Caki2 (cell line): ENCODE results near the gene SMYD3. TPM values are rescaled to one million over a fixed set of nuclear protein-coding genes. Genes with fewer than 3 reads are reported as not detected.

Source experiments
- DNase-seq: peaks from one replicate; pipeline ENCODE4 v3.0.0-alpha.2; 2015; ENCODE audit warnings: low read depth
- in situ Hi-C: cut with HindIII; loops from 2 replicates; pipeline ENCODE4 v1.10.0; 2016; ENCODE audit warnings: low sequenced_read_pairs, low pct_unique_long_range_greater_than_20kb, mixed read lengths
- total RNA-seq: library from RNA; depleted of rRNA; stranded (reverse); fragments of >200 nt; shearing (Covaris generic); gene quantifications from 2 replicates; pipeline ENCODE4 v1.2.3, GENCODE V29; 2014; ENCODE audit warnings: low replicate concordance

Gene SMYD3
- total RNA-seq, 1 experiment from 2014 or later = 47.7 TPM

DNA sequence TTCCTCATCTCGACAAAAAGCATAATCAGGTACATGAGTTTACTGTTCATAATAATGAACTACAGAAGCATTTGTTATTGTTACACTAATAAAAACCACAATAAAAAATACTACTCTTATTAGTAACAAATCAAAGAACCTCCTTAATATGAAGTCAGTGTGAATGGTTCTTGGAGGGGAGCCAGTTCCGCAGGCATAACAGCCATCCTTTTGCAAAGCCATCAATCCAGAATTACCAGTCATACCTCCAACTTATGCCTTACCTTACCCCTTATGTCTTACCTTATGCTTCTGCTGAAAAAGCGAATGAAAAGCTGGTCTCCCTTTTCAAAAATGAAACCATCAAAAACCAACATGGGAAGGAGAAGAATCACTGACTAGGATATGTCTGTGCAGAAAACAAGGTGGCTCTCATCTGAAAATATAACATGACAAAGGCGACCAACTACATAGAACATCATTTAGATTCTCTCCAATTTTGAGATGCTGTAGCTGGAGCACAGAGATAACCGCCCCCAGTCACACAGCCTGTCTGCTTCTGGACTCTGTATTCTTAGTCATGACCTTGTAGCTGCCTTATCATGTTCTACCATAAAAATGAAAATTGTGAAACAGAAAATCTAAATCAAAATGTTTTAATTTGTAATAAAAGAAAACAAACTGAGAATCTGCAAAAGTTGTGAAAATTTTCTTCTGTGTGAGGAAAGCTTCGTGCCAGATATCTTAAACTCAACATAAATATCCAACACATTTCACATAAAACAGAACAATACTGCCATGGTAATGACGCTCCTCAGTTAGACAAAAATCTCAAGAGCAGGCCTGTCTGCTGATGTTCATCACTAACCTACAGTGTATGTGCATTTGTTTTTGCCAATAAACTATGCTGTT, 438.2 kb downstream of the SMYD3 start:
- no peak for DNase-seq
- in situ Hi-C loops = no loop called here

GRCh38 chr1:246068217-246068512, 438.9 kb downstream of the SMYD3 start:
- in situ Hi-C loops = no loop called here
- no peak for DNase-seq

GRCh38 chr1:246067432-246068216, 439.5 kb downstream of the SMYD3 start:
- in situ Hi-C loops = no loop called here
- no peak for DNase-seq

- in situ Hi-C loops = no loop called here
- no peak for DNase-seq
These were observed 440.5 kb downstream of the SMYD3 start for GRCh38 chr1:246066573-246066972.

DNA sequence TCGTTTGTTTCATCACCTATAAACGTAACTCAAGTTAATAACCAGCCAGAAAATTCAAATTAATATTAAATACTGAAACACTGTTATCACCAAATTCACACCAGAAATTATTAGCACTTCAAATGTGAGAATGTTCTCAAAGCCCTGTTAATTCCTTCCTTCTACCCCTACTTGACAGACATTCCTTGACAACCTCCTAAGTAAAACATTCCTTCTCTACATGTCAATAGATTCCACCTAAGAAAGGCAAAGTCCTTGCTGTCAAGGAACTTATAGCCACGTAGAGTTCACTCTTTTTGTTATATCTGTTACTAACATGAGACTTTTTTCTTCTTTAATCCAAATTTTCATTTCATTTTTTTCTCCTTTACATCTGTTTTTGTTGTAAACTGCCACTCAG, 441.5 kb downstream of the SMYD3 start:
- no peak for DNase-seq
- in situ Hi-C loops = no loop called here

DNA sequence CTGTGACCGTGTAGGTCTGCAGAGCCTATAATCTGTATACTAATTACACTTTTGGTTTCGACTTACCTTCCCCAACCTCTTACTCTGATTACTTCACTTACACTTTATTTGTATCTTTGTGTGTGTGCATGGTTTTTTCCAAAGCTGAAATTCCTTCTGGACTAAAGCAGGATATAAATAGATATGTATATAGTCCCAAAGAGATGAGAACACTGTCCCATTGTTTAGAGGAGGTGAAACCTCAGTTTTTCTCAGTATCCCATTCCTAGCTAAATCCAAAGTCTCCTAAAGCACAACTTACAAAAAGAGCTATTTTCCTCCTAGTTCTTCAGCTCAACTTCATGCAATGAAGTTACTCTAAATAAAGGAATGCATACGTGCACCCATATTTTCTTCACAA, 442.2 kb downstream of the SMYD3 start:
- in situ Hi-C loops = no loop called here
- no peak for DNase-seq

- DNase-seq = no peak
- in situ Hi-C loops = no loop called here
These were observed 444.0 kb downstream of the SMYD3 start for GRCh38 chr1:246063013-246063616.

- no peak for DNase-seq
- in situ Hi-C loops = no loop called here
These were observed 448.6 kb downstream of the SMYD3 start for GRCh38 chr1:246058466-246058865.

- DNase-seq = no peak
- in situ Hi-C loops = no loop called here
These were observed 454.5 kb downstream of the SMYD3 start for GRCh38 chr1:246052603-246053002.

DNA sequence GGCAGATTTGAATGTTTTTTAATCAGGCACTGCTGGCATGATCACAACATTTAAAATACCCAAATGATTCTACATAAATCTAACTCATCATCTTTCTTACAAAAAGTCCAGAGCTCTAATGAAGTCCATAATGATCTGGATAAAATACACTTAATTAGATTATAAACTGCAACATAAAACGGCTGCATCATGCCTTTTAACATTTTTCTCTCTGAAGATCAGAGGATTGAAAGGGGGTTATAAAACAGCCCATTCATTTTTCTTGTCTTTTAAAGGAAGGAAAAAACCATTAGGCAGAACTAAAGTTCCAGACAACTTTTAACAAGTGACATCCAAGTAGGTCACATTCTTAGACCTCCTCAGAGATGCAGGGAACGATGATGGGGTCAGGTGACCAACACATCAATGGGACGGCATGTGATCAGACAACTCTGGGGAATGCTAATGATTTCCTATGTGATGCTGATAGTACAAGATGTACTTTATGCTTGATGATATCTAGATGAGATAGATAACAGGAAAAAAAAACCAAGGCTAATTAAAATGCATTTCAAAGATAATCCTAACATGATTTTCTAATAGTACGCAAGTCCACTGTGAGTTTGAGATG, 455.1 kb downstream of the SMYD3 start:
- DNase-seq = no peak
- in situ Hi-C loops = no loop called here

DNA sequence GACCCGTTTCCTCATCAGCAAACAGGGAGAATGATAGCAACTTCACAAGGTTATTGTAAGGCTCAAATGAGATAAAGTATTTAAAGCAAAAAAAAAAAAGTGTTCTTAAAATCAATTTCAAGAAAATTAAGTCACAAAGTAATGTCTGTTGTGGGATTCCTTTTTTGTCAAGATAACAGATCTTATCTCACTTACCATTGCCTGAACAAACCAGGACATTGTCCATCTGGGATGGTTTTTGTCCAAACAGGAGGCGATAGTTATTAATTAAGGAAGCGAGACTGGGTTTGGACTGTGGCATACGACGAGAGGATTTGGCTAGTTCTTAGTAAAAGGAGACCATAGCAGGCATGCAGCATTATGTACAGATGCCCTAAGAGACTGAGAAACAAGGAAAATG, 458.4 kb downstream of the SMYD3 start:
- in situ Hi-C loops = no loop called here
- no peak for DNase-seq

DNA sequence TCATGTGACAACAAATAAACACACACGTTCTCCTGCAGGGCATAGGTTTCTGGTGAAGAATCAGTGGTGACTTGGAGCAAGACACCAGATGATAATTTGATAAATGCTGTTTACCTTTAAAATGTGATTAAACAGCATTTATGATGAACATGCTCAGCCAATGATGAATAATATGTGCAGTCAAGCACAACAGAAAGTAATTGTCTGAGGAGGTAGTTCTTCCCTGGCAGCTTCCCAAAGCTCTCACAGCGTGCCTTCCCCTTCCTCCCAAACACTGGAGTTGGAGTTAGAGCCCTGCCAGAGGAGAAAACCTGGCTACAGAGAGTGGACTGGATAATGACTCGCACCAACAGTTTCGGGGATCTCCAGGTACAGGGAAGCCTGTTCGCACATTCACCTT, 463.5 kb downstream of the SMYD3 start:
- in situ Hi-C loops = no loop called here
- peak; percentile 3 for DNase-seq

- in situ Hi-C loops = no loop called here
- no peak for DNase-seq
These were observed 465.7 kb downstream of the SMYD3 start for GRCh38 chr1:246041360-246041759.

DNA sequence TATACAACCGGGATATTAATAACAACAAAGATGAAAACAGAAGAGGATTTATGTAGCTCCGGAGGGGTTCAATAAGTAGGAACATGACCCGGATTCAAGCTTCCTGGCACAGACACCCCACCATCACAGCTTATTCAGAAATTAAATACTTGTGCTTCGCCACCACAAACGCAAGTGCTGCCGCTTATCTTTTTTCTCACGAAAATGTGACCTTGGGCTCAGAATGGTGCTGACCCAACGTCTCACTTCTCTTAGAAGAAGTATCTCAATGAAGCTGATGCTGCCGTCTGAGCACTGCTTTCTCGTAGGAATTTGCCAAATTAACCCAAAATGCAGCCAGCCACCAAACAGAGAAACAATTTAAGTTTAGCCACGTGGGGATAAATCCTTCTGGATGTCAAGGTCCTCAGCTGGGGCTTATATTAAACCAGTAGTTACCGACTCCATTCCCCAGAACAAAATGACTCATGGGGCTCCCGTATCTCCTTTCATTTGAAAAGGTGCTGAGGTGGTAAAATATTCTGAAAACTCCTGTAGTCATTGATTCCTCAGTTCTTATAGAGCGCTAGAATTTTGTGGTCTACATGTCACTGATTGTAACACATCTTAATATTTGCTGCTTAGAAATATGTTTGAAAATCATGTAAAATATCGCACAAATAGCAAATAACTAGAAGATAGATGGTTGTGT, 466.7 kb downstream of the SMYD3 start:
- in situ Hi-C loops = no loop called here
- DNase-seq = no peak

DNA sequence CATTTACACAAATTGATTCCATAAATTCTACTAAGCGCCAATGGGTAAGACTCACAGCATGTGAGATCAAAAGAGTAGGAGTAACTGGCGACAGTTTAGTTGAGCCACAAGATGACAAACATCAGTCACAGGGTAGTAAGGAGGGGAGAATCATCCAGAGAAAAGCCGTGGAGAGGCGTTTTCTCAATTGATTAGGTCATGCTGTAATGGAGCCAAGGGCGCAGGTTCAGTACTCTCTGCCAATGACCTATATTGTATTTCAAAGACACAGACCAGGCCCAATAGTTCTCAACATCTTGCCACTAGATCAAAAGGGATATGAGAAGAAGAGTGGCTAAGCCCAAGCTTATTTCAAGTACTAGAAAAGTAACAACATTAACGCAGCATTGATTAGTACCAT, 467.5 kb downstream of the SMYD3 start:
- in situ Hi-C loops = no loop called here
- DNase-seq = no peak

- in situ Hi-C loops = no loop called here
- no peak for DNase-seq
These were observed 469.2 kb downstream of the SMYD3 start for GRCh38 chr1:246037832-246038231.

GRCh38 chr1:246036175-246036574, 470.9 kb downstream of the SMYD3 start:
- in situ Hi-C loops = no loop called here
- DNase-seq = no peak

DNA sequence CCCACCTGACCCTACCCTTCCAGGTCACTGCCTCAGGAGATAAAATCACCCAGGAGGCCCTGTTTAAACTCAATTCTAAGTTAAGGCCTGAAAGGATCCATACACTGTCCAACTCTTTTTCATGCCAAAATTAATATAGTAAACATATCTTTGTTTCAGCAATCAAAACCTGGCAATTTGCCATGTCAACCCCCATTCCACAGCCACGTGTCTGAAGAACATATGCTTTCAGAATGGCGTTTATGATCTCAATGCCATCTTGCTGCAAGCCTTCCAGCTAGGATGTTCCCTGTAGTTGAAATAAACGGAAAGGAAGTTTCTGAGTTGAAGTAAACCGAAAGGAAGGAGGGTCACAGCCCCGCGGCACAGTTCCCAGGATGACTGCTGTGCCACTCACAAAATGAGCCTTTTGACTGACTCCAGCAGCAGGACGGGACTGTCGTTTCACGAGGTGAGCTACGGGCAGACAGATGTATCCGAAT, 472.0 kb downstream of the SMYD3 start:
- in situ Hi-C loops = no loop called here
- DNase-seq = no peak
